Ascending aorta (tissue), 2 donors: Measurements from ENCODE around the gene ADAMTS17. TPM values are rescaled to one million over a fixed set of nuclear protein-coding genes. Genes with fewer than 3 reads are reported as not detected.

Source experiments
- DNase-seq, 2 donors: peaks; one replicate each; pipeline ENCODE4 v3.0.0-alpha.2; 2019; ENCODE audit warnings: low spot score in 2 of 2
- H3K27ac ChIP-seq, 2 donors: fragments of 200-600 bp; sonication (generic); one replicate each; pipeline ENCODE4 v1.5.1; 2016 to 2017; ENCODE audit warnings: mild to moderate bottlenecking in 1 of 2
- H3K27me3 ChIP-seq: fragments of 200-600 bp; sonication (generic); one replicate; pipeline ENCODE4 v1.5.1; 2017
- H3K36me3 ChIP-seq, 2 donors: fragments of 200-600 bp; sonication (generic); one replicate each; pipeline ENCODE4 v1.5.1; 2016
- H3K4me1 ChIP-seq, 2 donors: fragments of 200-600 bp; sonication (generic); one replicate each; pipeline ENCODE4 v1.5.1; 2016 to 2017; ENCODE audit warnings: mild to moderate bottlenecking in 1 of 2
- H3K4me3 ChIP-seq, 2 donors: fragments of 200-600 bp; sonication (generic); one replicate each; pipeline ENCODE4 v1.5.1; 2016 to 2017; ENCODE audit warnings: mild to moderate bottlenecking in 1 of 2
- H3K9me3 ChIP-seq, 2 donors: fragments of 200-600 bp; sonication (generic); one replicate each; pipeline ENCODE4 v1.5.1; 2016
- intact Hi-C: fragments of 100-400 bp; cut with DNase I; formaldehyde crosslinking; loops from one replicate; pipeline ENCODE4 v1.15.1; 2023
- total RNA-seq: library from RNA; depleted of rRNA; stranded (reverse); fragments of >200 nt; gene quantifications from one replicate; pipeline ENCODE4 v1.1.0, GENCODE V29; 2016
- TF ChIP-seq, protein P1 (sequence below), 3 experiments: fragments of 200-600 bp in 2 of 3; fragments of 450-650 bp in 1 of 3; sonication (generic) in 2 of 3; IDR thresholded peaks; one replicate each; pipeline ENCODE4 v1.5.1; 2016 to 2019; ENCODE audit warnings: antibody characterized with exemption in 3 of 3, mild to moderate bottlenecking in 1 of 3, moderate library complexity in 1 of 3

ADAMTS17 gene
- total RNA-seq, 1 donor from 2014 or later, result 2.8 TPM

- Histone ChIP-seq H3K27me3 (no peaks in the 10 kb centered on the region), H3K27ac (no peak overlapping the region), H3K9me3 (no peaks in the 10 kb centered on the region), H3K4me1 (no peaks in the 10 kb centered on the region), H3K36me3 (no peaks in the 10 kb centered on the region), H3K4me3 (no peak overlapping the region)
- DNase-seq, result peak in 1 of 2 donors; percentile 48
- TF ChIP-seq, protein P1, sequence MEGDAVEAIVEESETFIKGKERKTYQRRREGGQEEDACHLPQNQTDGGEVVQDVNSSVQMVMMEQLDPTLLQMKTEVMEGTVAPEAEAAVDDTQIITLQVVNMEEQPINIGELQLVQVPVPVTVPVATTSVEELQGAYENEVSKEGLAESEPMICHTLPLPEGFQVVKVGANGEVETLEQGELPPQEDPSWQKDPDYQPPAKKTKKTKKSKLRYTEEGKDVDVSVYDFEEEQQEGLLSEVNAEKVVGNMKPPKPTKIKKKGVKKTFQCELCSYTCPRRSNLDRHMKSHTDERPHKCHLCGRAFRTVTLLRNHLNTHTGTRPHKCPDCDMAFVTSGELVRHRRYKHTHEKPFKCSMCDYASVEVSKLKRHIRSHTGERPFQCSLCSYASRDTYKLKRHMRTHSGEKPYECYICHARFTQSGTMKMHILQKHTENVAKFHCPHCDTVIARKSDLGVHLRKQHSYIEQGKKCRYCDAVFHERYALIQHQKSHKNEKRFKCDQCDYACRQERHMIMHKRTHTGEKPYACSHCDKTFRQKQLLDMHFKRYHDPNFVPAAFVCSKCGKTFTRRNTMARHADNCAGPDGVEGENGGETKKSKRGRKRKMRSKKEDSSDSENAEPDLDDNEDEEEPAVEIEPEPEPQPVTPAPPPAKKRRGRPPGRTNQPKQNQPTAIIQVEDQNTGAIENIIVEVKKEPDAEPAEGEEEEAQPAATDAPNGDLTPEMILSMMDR (IDR thresholded peaks at IDR 0.05), result no peak
- intact Hi-C loops, result no loop called here
Observed at GRCh38 chr15:100192097-100193080, 149.4 kb downstream of the ADAMTS17 start.

GRCh38 chr15:100191161-100191560, 150.6 kb downstream of the ADAMTS17 start:
- intact Hi-C loops, result no loop called here
- DNase-seq, result peak in 1 of 2 donors; percentile 19
- Histone ChIP-seq H3K4me3 (no peak overlapping the region), H3K27me3 (no peaks in the 10 kb centered on the region), H3K27ac (no peak overlapping the region), H3K9me3 (no peaks in the 10 kb centered on the region), H3K36me3 (no peaks in the 10 kb centered on the region), H3K4me1 (no peaks in the 10 kb centered on the region)
- TF ChIP-seq, protein P1 (IDR thresholded peaks at IDR 0.05), result no peak

DNA sequence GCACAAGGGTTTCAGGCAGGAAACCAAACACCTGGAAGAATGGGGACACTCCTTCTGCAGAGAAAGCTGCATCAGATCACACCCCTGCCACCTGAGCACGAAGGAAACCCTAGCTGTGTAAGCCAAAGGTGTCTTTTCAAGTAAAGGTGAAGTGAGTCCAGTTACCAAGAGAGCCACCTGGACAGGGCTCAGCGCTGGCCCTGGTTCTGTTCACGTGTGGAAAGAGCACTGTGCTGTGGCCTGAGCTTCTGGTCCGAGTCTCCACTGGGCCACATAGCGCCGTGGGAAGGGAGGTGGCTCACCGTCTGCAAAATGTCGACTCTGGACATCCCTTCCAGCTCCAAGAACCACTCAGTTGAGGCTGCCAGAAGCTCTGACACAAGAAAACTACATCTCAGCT, 151.1 kb downstream of the ADAMTS17 start:
- TF ChIP-seq, protein P1 (IDR thresholded peaks at IDR 0.05), result no peak

GRCh38 chr15:100189849-100190248, 151.9 kb downstream of the ADAMTS17 start:
- Histone ChIP-seq H3K4me3 (no peak overlapping the region), H3K9me3 (no peaks in the 10 kb centered on the region), H3K27me3 (no peaks in the 10 kb centered on the region), H3K36me3 (no peaks in the 10 kb centered on the region), H3K27ac (no peak overlapping the region), H3K4me1 (no peaks in the 10 kb centered on the region)
- TF ChIP-seq, protein P1 (IDR thresholded peaks at IDR 0.05), result no peak
- peak in 1 of 2 donors; percentile 44 for DNase-seq
- intact Hi-C loops, result no loop called here

More for the DNA sequence above, 151.1 kb downstream of the ADAMTS17 start:
- Histone ChIP-seq H3K27me3 (no peaks in the 10 kb centered on the region), H3K36me3 (no peaks in the 10 kb centered on the region), H3K27ac (no peak overlapping the region), H3K4me1 (no peaks in the 10 kb centered on the region), H3K9me3 (no peaks in the 10 kb centered on the region), H3K4me3 (no peak overlapping the region)
- intact Hi-C loops, result no loop called here
- peak in 1 of 2 donors; percentile 50 for DNase-seq

- Histone ChIP-seq H3K4me3 (no peak overlapping the region), H3K36me3 (no peaks in the 10 kb centered on the region), H3K4me1 (no peaks in the 10 kb centered on the region), H3K9me3 (no peaks in the 10 kb centered on the region), H3K27ac (no peak overlapping the region), H3K27me3 (no peaks in the 10 kb centered on the region)
- TF ChIP-seq, protein P1 (IDR thresholded peaks at IDR 0.05), result no peak
- DNase-seq, result no peak
- intact Hi-C loops, result no loop called here
Observed at GRCh38 chr15:100189319-100189718, 152.5 kb downstream of the ADAMTS17 start.
